ENCODE data around the gene IL2RA. TPM values are rescaled to one million over a fixed set of nuclear protein-coding genes. Genes with fewer than 3 reads are reported as not detected.

IL2RA gene
- total and polyA plus RNA-seq, 4 donors, result 0.24 to 10.3 (median 3.4) TPM

DNA sequence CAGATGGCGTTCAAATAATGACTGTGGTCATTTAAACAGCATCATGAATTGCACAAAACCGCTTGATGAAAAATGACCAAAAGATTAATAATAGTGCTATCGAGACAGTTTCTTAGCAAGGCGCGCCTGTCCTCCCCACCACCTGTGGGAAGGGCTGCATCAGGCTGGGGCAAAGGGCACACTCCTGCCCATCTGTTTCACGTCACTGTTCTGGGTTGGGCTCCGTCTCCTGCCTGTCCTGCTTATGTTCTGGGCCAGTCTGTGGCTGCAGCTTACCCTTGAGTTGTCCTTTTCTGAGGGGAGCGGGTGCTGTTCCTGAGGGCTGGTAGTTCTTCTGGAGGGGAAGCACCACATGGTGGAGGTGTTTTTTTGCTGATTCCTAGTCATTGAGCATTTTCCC lies 40.0 kb upstream of the IL2RA start:
- H3K4me1 ChIP-seq (ENCODE audit: control insufficient read depth in 5 of 5, insufficient read depth in 5 of 5, low read length in 5 of 5), result no peaks in the 10 kb centered on the region
- 96 to 98% methylated on average over 8 of the region's 8 CpGs for WGBS, 2 donors
- TF ChIP-seq CTCF (IDR thresholded peaks at IDR 0.05; ENCODE audit: control extremely low read depth, extremely low read depth), result no peak
- DNase-seq (no peak), ATAC-seq (ENCODE audit: insufficient read depth, low FRiP score) (no peak)
- H3K27me3 ChIP-seq (ENCODE audit: control insufficient read depth in 3 of 3, insufficient read depth in 3 of 3, low read length in 2 of 3), result no peaks in the 10 kb centered on the region
- H3K4me3 ChIP-seq, result no peak overlapping the region
- H3K9ac ChIP-seq (ENCODE audit: insufficient read depth in 1 of 2, low read length in 2 of 2), result no peak overlapping the region
- no peaks in the 10 kb centered on the region for H3K9me3 ChIP-seq (ENCODE audit: control insufficient read depth in 4 of 4, insufficient read depth in 3 of 4, low read length in 3 of 4)
- H3K27ac ChIP-seq (ENCODE audit: low read depth in 1 of 2, low read length in 1 of 2), result no peak overlapping the region
- peaks cover 20 to 40% (median 28%) of the 10 kb centered on the region in 4 donors for H3K36me3 ChIP-seq (ENCODE audit: control insufficient read depth in 4 of 4, insufficient read depth in 4 of 4, low read length in 4 of 4)

DNA sequence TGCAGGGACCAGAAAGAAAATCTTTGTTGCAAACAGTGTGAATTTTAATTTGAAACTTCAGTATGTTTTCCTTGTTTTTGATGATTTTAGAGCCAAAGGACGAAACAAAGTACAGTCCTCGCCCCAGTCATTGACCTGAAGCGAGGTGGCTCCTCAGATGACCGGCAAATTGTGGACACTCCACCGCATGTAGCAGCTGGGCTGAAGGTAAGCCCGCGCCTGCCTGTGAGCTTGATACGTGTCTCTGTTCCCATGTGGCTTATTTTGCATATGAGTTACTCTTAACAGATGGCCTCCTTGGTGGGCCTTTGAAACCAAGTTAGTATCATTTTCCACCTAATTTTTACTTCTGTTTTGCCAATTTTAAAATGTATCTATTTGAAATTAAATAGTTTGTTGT lies 39.0 kb upstream of the IL2RA start:
- no peak for TF ChIP-seq CTCF (IDR thresholded peaks at IDR 0.05; ENCODE audit: control extremely low read depth, extremely low read depth)
- peaks cover 18 to 37% (median 28%) of the 10 kb centered on the region in 4 donors for H3K36me3 ChIP-seq (ENCODE audit: control insufficient read depth in 4 of 4, insufficient read depth in 4 of 4, low read length in 4 of 4)
- no peaks in the 10 kb centered on the region for H3K4me1 ChIP-seq (ENCODE audit: control insufficient read depth in 5 of 5, insufficient read depth in 5 of 5, low read length in 5 of 5)
- WGBS, 2 donors, result 93 to 96% methylated on average over 8 of the region's 8 CpGs
- no peaks in the 10 kb centered on the region for H3K9me3 ChIP-seq (ENCODE audit: control insufficient read depth in 4 of 4, insufficient read depth in 3 of 4, low read length in 3 of 4)
- no peak overlapping the region for H3K27ac ChIP-seq (ENCODE audit: low read depth in 1 of 2, low read length in 1 of 2)
- no peak overlapping the region for H3K9ac ChIP-seq (ENCODE audit: insufficient read depth in 1 of 2, low read length in 2 of 2)
- DNase-seq (no peak), ATAC-seq (ENCODE audit: insufficient read depth, low FRiP score) (no peak)
- H3K27me3 ChIP-seq (ENCODE audit: control insufficient read depth in 3 of 3, insufficient read depth in 3 of 3, low read length in 2 of 3), result no peaks in the 10 kb centered on the region
- H3K4me3 ChIP-seq, result no peak overlapping the region

- WGBS, 2 donors, result 81 to 89% methylated on average over 1 of the region's 1 CpG
- Histone ChIP-seq H3K9ac (ENCODE audit: insufficient read depth in 1 of 2, low read length in 2 of 2) (no peak overlapping the region), H3K9me3 (ENCODE audit: control insufficient read depth in 4 of 4, insufficient read depth in 3 of 4, low read length in 3 of 4) (no peaks in the 10 kb centered on the region), H3K4me3 (no peak overlapping the region), H3K4me1 (ENCODE audit: control insufficient read depth in 5 of 5, insufficient read depth in 5 of 5, low read length in 5 of 5) (no peaks in the 10 kb centered on the region), H3K27ac (ENCODE audit: low read depth in 1 of 2, low read length in 1 of 2) (no peak overlapping the region), H3K27me3 (ENCODE audit: control insufficient read depth in 3 of 3, insufficient read depth in 3 of 3, low read length in 2 of 3) (no peaks in the 10 kb centered on the region), H3K36me3 (ENCODE audit: control insufficient read depth in 4 of 4, insufficient read depth in 4 of 4, low read length in 4 of 4) (peaks cover 15 to 33% (median 26%) of the 10 kb centered on the region in 4 donors)
- ATAC-seq (ENCODE audit: insufficient read depth, low FRiP score) (no peak), DNase-seq (no peak)
- no peak for TF ChIP-seq CTCF (IDR thresholded peaks at IDR 0.05; ENCODE audit: control extremely low read depth, extremely low read depth)
Measured at GRCh38 chr10:6100370-6100769, 38.2 kb upstream of the IL2RA start.

DNA sequence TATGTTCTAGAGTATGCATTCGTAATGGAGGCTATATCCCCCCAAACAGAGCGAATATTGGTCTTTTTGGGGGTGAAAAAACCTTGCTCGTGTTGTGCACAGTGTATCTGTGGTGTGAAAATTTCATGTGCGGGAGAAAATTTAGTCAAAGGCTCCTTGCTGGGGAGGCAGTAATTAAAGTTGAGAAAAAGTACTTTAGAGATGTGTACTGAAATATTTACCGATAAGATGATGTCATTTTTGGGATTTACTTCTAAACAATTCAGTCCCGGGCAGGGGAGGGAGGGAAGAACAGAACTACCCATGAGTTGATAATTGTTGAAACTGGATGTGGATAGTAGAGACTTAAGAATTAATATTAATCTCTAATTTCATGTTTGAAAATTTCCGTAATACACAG lies 36.0 kb upstream of the IL2RA start:
- no peak for ATAC-seq (ENCODE audit: insufficient read depth, low FRiP score)
- Histone ChIP-seq H3K9me3 (ENCODE audit: control insufficient read depth in 4 of 4, insufficient read depth in 3 of 4, low read length in 3 of 4) (no peaks in the 10 kb centered on the region), H3K4me1 (ENCODE audit: control insufficient read depth in 5 of 5, insufficient read depth in 5 of 5, low read length in 5 of 5) (peaks cover 0 to 2% (median 0%) of the 10 kb centered on the region in 5 donors), H3K27me3 (ENCODE audit: control insufficient read depth in 3 of 3, insufficient read depth in 3 of 3, low read length in 2 of 3) (no peaks in the 10 kb centered on the region), H3K27ac (ENCODE audit: low read depth in 1 of 2, low read length in 1 of 2) (no peak overlapping the region), H3K9ac (ENCODE audit: insufficient read depth in 1 of 2, low read length in 2 of 2) (no peak overlapping the region), H3K36me3 (ENCODE audit: control insufficient read depth in 4 of 4, insufficient read depth in 4 of 4, low read length in 4 of 4) (peaks cover 9 to 23% (median 20%) of the 10 kb centered on the region in 4 donors), H3K4me3 (no peak overlapping the region)
- no peak for DNase-seq
- no peak for TF ChIP-seq CTCF (IDR thresholded peaks at IDR 0.05; ENCODE audit: control extremely low read depth, extremely low read depth)
- WGBS, 2 donors, result 87 to 93% methylated on average over 7 of the region's 7 CpGs

Data from lung (tissue), 12 donors.